Lower lobe of right lung (tissue), 2 donors: ENCODE measurements around the gene ULBP2. TPM values are rescaled to one million over a fixed set of nuclear protein-coding genes. Genes with fewer than 3 reads are reported as not detected.
A peak's percentile ranks its signal among the peaks of the same experiment; 100 is the strongest.
"Not testable (repeated sequence)": the region's sequence is repeated elsewhere in the genome, so short reads cannot be mapped to it uniquely, and the experiment has no call there.

Source experiments
- ATAC-seq, 2 donors: fragments of 200-7000 bp; cut with Tn5 transposase; one replicate each; pipeline ENCODE4 v1.9.1; 2020 to 2022; ENCODE audit warnings: mild to moderate bottlenecking in 2 of 2, moderate library complexity in 2 of 2
- DNase-seq: peaks from one replicate; pipeline ENCODE4 v3.0.0-alpha.2; 2020
- H3K27ac ChIP-seq: fragments of 200-600 bp; one replicate; pipeline ENCODE4 v1.8.0; 2022
- H3K27me3 ChIP-seq: fragments of 200-600 bp; one replicate; pipeline ENCODE4 v1.8.0; 2022; ENCODE audit warnings: low read depth
- H3K36me3 ChIP-seq: fragments of 200-600 bp; one replicate; pipeline ENCODE4 v1.8.0; 2022; ENCODE audit warnings: mild to moderate bottlenecking
- H3K4me1 ChIP-seq: fragments of 200-600 bp; one replicate; pipeline ENCODE4 v1.8.0; 2022
- H3K4me3 ChIP-seq: fragments of 200-600 bp; one replicate; pipeline ENCODE4 v1.8.0; 2022; ENCODE audit warnings: mild to moderate bottlenecking
- H3K9me3 ChIP-seq: fragments of 200-600 bp; one replicate; pipeline ENCODE4 v1.8.0; 2022
- intact Hi-C: fragments of 100-400 bp; cut with DNase I; formaldehyde crosslinking; loops from one replicate; pipeline ENCODE4 v1.11.0; 2022
- total RNA-seq: library from RNA; stranded (reverse); fragmentation: NEBNext Ultra II Directional; extraction: Animal tissue kit (Norgen Biotek cat#: 25700); gene quantifications from one replicate; pipeline ENCODE4 v1.2.1, GENCODE V29; 2021
- TF ChIP-seq, protein P1 (sequence below): fragments of 200-600 bp; IDR thresholded peaks from one replicate; pipeline ENCODE4 v1.8.0; 2022; ENCODE audit warnings: antibody characterized with exemption, mild to moderate bottlenecking
- donor health status: DM: no; HTN: yes; CAD: no; lungs with severe emphysema.

The ULBP2 gene
- total RNA-seq, 1 donor from 2014 or later: 2.2 TPM

DNA sequence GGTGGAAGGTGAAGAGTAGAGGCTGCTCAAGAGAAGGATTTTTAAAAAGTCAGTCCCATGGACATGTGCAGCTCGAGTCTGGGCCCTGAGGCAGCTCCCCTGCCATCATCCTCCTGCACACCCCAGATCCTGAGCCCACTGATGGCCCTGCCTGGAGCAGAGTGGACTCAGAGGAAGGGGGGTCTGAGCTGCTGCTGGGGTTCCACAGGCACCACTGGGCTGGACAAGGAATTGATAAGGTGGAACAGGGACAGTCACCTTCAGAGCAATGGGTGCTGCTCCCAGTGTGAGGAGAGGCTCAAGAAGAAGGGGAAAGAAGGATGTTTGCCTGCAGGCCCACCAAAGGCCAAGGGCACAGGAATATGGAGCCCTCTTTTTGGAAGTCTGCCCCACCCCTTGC lies 6.2 kb downstream of the ULBP2 start:
- Histone ChIP-seq H3K4me1 (no peaks in the 10 kb centered on the region), H3K27me3 (peaks cover 31% of the 10 kb centered on the region), H3K4me3 (no peak overlapping the region), H3K36me3 (no peaks in the 10 kb centered on the region), H3K9me3 (no peaks in the 10 kb centered on the region), H3K27ac (no peak overlapping the region)
- DNase-seq (no peak), ATAC-seq (no peak)
- TF ChIP-seq, protein P1, sequence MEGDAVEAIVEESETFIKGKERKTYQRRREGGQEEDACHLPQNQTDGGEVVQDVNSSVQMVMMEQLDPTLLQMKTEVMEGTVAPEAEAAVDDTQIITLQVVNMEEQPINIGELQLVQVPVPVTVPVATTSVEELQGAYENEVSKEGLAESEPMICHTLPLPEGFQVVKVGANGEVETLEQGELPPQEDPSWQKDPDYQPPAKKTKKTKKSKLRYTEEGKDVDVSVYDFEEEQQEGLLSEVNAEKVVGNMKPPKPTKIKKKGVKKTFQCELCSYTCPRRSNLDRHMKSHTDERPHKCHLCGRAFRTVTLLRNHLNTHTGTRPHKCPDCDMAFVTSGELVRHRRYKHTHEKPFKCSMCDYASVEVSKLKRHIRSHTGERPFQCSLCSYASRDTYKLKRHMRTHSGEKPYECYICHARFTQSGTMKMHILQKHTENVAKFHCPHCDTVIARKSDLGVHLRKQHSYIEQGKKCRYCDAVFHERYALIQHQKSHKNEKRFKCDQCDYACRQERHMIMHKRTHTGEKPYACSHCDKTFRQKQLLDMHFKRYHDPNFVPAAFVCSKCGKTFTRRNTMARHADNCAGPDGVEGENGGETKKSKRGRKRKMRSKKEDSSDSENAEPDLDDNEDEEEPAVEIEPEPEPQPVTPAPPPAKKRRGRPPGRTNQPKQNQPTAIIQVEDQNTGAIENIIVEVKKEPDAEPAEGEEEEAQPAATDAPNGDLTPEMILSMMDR: no peak
- intact Hi-C loops: no loop called here

DNA sequence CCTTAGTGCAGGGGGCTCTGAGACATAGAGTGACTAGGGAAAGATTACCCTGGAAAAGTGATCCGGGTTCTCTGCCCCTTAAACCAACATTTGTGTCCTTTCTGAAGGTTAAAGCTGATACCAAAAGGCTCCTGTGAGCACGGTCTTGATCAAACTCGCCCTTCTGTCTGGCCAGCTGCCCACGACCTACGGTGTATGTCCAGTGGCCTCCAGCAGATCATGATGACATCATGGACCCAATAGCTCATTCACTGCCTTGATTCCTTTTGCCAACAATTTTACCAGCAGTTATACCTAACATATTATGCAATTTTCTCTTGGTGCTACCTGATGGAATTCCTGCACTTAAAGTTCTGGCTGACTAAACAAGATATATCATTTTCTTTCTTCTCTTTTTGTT lies 6.8 kb downstream of the ULBP2 start:
- ATAC-seq (no peak), DNase-seq (no peak)
- no peaks in the 10 kb centered on the region for H3K4me1 ChIP-seq
- H3K9me3 ChIP-seq: no peaks in the 10 kb centered on the region
- intact Hi-C loops: no loop called here
- no peak overlapping the region for H3K4me3 ChIP-seq
- no peaks in the 10 kb centered on the region for H3K36me3 ChIP-seq
- TF ChIP-seq, protein P1: no peak
- no peak overlapping the region for H3K27ac ChIP-seq
- peaks cover 37% of the 10 kb centered on the region for H3K27me3 ChIP-seq

DNA sequence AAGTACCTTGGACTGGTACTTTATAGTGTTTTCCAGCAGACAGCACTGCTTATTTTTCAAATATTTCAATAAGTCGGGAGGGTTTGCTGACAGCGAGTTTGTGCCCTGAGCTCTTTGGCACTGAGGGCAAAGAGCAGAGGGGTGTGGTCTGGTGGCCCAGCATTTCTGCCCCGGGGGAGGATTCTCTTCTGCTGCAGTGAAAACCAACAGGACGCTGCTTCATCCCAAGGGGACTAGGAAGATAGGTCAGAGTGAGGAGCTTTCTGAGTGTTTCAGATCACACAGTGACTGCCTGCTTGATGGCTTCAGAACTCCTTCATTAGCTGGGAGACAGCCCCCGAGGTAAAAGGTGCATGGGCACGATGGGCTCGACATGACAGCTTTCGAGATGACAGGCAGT lies 8.6 kb downstream of the ULBP2 start:
- Histone ChIP-seq H3K4me1 (peaks cover 6% of the 10 kb centered on the region), H3K27ac (no peak overlapping the region), H3K36me3 (no peaks in the 10 kb centered on the region), H3K4me3 (no peak overlapping the region), H3K9me3 (no peaks in the 10 kb centered on the region), H3K27me3 (peaks cover 54% of the 10 kb centered on the region)
- ATAC-seq (no peak), DNase-seq (no peak)
- intact Hi-C loops: no loop called here
- TF ChIP-seq, protein P1: no peak

DNA sequence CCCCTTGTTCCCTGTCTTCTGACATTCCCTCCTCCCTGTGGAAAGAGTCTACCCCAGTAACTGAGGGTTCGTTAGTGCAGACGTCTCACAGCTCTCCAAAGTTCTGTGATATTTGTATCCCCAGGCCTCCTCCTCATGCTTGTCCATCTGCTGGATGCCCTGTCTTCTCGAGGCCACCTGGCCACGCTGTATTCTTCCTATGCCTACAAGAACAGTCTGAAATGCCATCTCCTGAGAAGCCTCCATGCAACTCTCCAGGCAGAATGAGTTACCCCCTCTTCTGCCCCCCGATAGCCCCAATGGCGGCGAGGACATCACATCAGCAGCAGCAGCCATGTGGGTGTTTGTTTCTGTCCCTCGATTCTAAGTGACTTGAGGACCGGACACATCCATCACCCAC lies 9.3 kb downstream of the ULBP2 start:
- Histone ChIP-seq H3K4me1 (peaks cover 6% of the 10 kb centered on the region), H3K27me3 (peaks cover 61% of the 10 kb centered on the region), H3K36me3 (no peaks in the 10 kb centered on the region), H3K4me3 (no peak overlapping the region), H3K9me3 (no peaks in the 10 kb centered on the region), H3K27ac (no peak overlapping the region)
- TF ChIP-seq, protein P1: no peak
- ATAC-seq: no peak
- intact Hi-C loops: no loop called here
- DNase-seq: no peak

DNA sequence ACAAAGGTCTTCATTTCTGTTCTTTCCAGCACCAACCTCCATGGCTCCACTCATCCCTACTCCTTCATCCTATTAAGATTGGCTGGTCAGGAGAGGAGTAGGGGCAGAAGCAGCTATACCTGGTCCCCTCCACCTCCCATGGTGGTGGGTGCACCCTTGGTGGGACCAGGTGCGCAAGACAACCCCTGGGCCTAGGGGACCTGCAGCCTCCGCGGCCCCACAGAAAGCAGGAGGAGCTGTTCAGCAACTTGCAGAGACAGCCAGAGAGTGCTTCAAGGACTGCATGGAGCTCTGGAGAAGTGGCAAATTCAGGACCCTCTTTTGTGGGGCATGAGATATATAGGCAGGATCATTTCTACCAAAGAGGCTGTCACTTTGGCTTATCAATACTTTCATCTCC lies 9.8 kb downstream of the ULBP2 start:
- Histone ChIP-seq H3K27me3 (peaks cover 63% of the 10 kb centered on the region), H3K9me3 (no peaks in the 10 kb centered on the region), H3K36me3 (no peaks in the 10 kb centered on the region), H3K27ac (no peak overlapping the region), H3K4me1 (peaks cover 6% of the 10 kb centered on the region), H3K4me3 (no peak overlapping the region)
- DNase-seq (no peak), ATAC-seq (no peak)
- intact Hi-C loops: no loop called here
- TF ChIP-seq, protein P1: no peak

DNA sequence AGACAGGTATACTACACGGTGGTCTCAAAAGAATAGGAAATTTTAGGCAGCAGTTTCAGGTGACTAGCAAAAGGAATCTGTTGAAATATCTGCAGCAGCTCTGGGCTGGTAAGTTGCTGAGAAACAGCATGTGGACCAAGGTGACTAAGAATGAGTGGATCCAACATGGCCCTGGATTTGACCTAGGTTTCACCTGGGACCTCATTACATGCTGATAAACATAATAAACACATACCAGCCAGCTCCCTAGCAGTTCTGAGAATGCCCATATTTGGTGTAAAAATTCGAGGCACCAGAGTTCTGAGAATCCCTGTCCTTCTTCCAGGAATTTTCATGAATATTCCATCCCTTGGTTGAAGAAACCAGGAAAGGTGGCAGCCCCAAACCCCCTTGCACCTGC lies 11.6 kb downstream of the ULBP2 start:
- H3K27ac ChIP-seq, intact Hi-C loops, H3K4me1 ChIP-seq, DNase-seq, H3K4me3 ChIP-seq, ATAC-seq, H3K36me3 ChIP-seq, H3K9me3 ChIP-seq: not testable (repeated sequence)
- H3K27me3 ChIP-seq: peaks cover 75% of the 10 kb centered on the region

DNA sequence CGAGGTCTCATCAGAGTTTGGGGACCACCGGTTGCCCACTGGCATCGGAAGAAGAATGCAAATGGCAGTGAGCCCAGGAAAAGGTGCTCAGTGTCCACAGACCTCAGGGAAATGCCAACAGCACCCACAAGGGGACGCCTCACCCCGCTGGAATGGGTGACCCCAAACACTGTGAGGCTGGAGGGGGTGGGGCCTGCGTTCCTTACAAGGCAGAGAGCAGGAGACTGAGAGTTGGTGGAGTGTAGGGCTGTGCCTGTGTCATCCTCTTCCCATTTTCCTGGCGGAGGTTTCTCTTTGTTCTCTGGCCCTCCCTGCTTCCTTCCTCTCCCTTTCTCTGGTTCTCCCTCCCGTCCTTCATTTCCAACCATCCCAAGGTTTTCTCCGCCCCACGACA lies 12.1 kb downstream of the ULBP2 start:
- peak; percentile 81 to 84 for ATAC-seq
- peaks cover 75% of the 10 kb centered on the region for H3K27me3 ChIP-seq

DNA sequence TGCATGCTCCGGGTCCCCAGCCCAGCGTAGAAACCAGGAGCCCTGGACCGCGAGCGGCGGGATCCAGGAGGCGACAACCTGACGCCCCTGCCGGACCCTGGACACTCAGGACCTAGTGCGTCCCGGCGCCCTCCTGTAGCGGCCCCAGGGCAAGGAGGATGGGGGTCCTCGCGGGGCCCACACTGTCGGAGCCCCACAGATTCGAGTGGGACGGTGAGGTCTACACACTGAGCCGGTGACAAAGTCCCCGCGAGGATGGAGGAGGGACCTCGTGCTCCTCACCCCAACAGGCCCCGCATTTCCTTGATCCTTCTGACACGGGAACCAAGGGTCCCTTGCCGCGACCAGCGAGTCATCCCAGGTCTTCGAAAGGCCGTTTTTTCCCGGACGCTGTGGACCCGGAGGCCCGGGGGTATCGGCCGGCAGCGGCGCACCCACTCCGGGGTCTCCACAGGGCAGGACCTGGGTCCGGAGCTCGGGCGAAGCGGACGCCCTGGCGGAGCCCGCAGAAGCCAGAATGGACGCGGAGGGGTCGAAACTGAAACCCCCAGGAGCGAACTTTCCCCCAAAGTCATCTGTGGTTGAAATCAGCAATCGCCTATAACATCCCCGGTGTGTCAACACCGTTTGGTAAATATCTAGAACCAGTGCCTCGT lies 12.6 kb downstream of the ULBP2 start:
- DNase-seq, H3K36me3 ChIP-seq, H3K4me1 ChIP-seq, intact Hi-C loops, H3K27ac ChIP-seq, H3K9me3 ChIP-seq, H3K4me3 ChIP-seq: not testable (repeated sequence)
- ATAC-seq: peak; percentile 32 to 44
- H3K27me3 ChIP-seq: peaks cover 71% of the 10 kb centered on the region

More for the DNA sequence above, 12.1 kb downstream of the ULBP2 start:
- H3K9me3 ChIP-seq, H3K27ac ChIP-seq, intact Hi-C loops, DNase-seq, H3K36me3 ChIP-seq, H3K4me3 ChIP-seq, H3K4me1 ChIP-seq: not testable (repeated sequence)

DNA sequence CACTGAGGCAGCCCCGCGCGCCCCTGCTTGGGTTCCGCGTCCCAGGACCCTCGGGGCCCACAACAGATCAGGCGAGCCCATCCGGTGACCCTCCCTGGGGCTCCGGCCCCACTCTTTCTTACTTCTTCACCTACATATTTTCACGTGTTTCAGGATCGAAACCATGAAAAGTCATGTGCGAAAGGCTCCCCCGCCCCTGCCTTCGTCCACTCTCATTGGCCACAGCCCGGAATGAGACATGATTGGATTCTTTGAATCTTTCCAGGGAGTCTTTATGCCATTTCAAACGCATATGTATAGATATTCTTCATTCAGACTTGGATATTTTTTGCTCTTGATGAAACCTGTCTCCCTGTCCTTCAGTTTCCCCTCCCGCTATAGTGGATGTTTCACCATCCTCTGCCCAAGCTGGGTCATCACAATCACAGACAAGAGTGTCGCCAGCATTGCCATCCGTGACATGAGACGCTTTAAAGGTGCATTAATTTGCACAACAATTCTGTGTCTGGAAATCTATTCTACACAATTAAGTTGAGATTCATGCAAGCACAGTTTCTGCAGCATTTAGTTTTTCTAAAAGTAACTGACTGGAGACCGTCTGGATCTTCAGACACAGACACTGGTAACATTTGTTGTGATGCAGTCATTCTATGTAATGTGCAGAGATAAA lies 13.3 kb downstream of the ULBP2 start:
- H3K4me3 ChIP-seq, H3K27ac ChIP-seq, H3K9me3 ChIP-seq, intact Hi-C loops, H3K4me1 ChIP-seq, ATAC-seq, DNase-seq, H3K36me3 ChIP-seq: not testable (repeated sequence)
- peaks cover 70% of the 10 kb centered on the region for H3K27me3 ChIP-seq
